DOHH2 (cell line): ENCODE results near the gene CLCA2.

Experiments
- CTCF ChIP-seq: fragments of 200-600 bp; sonication (generic); IDR thresholded peaks from one replicate; pipeline ENCODE4 v1.5.1; 2014; ENCODE audit warnings: antibody characterized with exemption, mild to moderate bottlenecking, low read depth, low read length; ENCODE audit not compliant: poor library complexity, severe bottlenecking
- EZH2phosphoT487 ChIP-seq: fragments of 200-600 bp; sonication (generic); IDR thresholded peaks from 2 replicates; pipeline ENCODE4 v1.6.1; 2017; ENCODE audit warnings: borderline replicate concordance, mild to moderate bottlenecking, antibody characterized with exemption, low read length, moderate library complexity, mixed read lengths

- TF ChIP-seq CTCF (no peak), EZH2phosphoT487 (no peak)
Observed at GRCh38 chr1:86455073-86455472, 31.1 kb downstream of the CLCA2 start.
